Central memory CD4-positive, alpha-beta T cell (primary cell): ENCODE results near the gene KPNB1.
"Not testable (repeated sequence)": the region's sequence is repeated elsewhere in the genome, so short reads cannot be mapped to it uniquely, and the experiment has no call there.

Source experiments
- DNase-seq: peaks from one replicate; pipeline ENCODE4 v3.0.0; 2022

KPNB1 gene

GRCh38 chr17:47682727-47683126, 33.0 kb downstream of the KPNB1 start:
- not testable (repeated sequence) for DNase-seq

- no peak for DNase-seq
Measured at GRCh38 chr17:47684025-47684424, 34.3 kb downstream of the KPNB1 start.

- no peak for DNase-seq
Measured at GRCh38 chr17:47684535-47685193, 34.9 kb downstream of the KPNB1 start.

DNA sequence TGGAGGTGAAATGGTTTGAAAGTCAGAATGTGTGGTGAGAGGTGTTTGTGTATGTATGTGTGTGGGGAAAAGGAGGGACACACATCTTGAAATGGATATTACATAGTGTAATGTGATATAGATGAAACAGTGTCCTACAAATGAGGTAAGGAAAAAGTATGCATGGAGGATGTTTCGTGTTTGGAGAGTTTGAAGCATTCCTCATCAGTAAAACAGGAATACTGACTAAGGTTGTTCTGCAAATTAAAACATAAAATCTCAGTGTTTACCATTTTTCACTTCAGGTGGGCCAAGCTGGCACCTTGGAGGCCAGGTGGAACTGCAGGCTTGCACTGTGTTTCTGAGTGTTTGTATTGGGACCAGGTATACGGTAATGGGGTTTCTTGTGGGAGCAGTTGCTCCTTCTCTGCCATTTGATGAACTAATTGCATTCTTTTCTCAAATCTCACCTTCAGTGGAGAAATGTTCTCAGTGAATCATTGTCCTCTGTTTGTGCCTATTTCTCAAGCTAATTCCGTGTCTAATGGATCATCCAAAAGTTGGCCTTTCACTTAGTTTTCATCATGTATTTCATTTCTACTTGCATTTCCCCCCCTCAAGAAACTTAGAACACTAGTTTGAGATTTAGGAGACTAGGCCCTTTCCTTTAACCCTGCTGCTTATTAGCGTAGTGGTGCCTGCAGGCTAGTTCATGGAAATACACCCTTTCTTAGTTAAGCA, 36.0 kb downstream of the KPNB1 start:
- DNase-seq, result no peak

- DNase-seq, result no peak
Measured at GRCh38 chr17:47686276-47686635, 36.5 kb downstream of the KPNB1 start.

GRCh38 chr17:47686664-47687327, 37.1 kb downstream of the KPNB1 start:
- DNase-seq, result no peak

GRCh38 chr17:47687328-47687690, 37.6 kb downstream of the KPNB1 start:
- no peak for DNase-seq

GRCh38 chr17:47687748-47688147, 38.0 kb downstream of the KPNB1 start:
- DNase-seq, result no peak

DNA sequence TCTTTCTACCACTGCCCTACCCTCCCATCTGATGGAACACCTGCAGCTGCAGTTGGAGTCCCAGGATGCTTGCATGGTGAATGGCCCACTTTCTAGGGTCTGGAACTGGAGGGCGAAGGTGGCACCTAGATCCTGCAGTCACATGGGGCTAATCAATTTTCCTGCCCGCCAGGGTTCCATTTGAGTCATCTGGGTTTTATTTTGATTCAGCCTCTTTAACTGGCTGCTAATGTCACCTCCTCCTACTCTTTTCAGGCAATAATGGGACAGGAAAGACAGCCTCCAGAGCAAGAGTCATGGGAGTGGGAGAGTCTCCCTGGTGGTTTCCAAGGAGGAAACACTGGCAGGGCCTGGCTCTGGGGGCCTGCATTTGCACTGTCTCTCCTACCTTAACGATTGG, 40.4 kb downstream of the KPNB1 start:
- DNase-seq, result no peak

- no peak for DNase-seq
Measured at GRCh38 chr17:47692137-47692894, 42.6 kb downstream of the KPNB1 start.

GRCh38 chr17:47692895-47693730, 43.4 kb downstream of the KPNB1 start:
- DNase-seq, result no peak

DNA sequence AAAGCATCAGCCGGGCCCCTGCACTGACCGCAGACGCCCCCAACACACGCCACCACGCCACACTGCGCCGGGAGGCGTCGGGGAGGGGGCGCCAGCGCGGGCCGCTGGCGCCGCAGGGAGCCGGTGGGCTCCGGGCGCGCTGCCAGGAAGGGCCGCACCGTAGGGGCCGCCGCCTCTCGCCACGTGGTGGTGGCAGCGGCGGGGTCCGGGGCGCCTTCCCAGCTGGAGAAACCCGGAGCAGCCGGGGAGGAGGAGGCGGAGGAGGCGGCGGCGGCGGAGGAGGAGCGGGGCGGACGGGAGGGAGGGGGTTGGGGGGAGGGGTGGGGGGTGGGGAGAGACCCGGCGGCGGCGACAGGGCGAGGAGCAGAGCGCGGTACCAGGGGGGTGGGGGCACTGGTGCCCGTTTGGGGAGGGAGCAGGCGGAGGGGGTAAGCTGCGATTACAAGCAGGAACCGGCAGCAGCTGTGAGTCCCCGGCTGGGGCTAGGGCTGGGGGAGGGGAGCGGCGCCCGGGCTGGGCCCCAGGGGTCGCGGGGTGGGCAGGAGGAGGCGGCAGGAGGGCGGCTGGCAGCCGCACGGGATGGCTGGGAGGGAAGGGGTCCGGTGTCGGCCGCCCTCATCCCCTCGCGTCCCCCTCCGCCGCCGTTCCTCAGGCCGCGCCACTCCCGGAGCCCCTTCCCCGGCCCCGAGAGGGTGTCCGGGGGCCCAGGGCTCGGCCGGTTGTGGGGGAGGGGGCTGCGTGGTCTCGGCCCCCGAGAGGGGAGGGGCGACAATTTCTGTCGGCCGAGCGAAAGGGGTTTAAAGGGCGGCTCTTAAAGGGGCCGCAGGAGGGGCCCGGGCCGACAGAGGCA, 44.2 kb downstream of the KPNB1 start, which contains the start of gene TBKBP1:
Gene TBKBP1, plus strand, starts transcription at position 431 of the 850 bp plus-strand sequence. CDS start 1,952 bp downstream, outside the sequence.
- DNase-seq, result peak; percentile 45

DNA sequence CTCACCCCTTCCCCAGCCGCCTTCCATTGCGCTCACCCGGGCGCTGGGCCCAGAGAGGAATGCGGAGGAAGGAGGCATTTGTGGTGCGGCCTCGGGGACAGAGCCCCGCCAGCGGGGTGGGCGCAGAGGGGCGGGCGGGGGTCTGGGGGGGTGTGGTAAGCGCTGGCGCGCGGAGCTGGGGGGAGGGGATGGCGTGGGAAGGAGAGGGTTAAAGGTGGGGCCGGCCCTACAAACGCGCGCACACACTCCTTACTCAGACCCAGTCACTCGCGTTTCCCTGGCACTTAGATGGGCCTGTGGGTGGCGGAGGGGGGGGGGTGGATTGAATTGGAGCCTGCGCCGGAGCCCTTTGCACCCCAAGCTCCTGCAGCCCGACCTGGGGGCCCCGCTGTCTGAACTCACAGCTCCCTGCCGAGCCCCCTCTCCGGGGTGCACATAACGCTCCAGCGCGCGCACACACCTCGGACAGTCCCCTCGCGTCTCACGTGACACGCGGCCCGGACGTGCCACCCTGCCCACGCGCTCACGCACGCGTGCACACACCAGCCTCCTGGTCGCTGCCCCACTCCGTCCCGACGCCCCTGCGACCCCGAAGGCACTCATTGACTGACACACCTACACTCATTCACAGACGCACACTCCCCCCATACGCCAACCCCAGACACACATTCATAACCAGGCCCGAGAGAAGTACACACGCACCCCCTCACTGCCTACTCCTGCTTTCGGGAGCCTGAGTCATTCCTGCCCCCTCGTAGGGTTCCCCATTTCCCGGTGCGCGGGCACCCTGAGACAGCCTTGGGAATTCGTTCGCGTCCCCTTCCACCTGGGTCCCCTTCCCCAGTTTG, 45.1 kb downstream of the KPNB1 start:
- DNase-seq, result no peak

DNA sequence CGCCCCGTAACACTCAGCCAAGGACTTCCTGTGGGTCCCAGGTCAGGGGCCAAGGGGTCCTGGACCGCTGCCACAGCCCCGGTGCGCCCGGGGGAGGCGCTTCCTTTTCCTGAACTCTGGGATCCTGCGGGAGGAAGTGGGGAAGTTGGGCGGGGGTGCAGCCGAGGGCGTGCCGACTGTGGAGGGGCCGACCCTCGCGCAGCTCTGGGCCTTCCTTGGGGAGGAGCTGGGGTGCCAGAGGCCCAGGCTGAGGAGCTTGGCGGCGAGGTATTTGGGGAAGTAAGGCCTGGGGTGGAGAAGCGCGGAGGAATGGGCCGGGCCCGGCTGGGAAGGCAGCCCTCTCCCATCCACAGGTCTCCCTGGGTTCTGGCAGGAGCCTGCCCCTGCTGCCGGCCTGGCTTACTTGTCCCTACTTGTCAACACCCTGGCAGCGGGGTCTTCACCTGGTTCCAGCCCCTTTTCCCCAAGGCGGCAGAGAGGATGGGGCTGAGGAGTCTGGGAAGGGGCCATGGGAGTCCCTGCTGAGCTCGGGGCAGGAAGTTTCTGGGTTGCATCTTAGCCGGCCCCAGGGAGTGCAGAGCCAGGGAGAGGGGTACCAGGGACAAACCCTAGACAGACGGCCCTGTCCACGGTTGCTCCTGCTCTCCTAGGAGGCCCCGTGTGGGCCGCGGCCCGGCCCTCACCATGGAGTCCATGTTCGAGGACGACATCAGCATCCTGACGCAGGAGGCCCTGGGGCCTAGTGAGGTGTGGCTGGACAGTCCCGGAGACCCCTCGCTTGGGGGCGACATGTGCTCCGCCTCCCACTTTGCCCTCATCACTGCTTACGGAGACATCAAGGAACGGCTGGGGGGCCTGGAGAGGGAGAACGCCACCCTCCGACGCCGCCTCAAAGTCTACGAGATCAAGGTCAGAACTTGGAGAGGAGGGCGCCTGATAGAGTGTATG, 46.0 kb downstream of the KPNB1 start:
- no peak for DNase-seq

GRCh38 chr17:47696717-47697642, 47.3 kb downstream of the KPNB1 start:
- DNase-seq, result no peak

DNA sequence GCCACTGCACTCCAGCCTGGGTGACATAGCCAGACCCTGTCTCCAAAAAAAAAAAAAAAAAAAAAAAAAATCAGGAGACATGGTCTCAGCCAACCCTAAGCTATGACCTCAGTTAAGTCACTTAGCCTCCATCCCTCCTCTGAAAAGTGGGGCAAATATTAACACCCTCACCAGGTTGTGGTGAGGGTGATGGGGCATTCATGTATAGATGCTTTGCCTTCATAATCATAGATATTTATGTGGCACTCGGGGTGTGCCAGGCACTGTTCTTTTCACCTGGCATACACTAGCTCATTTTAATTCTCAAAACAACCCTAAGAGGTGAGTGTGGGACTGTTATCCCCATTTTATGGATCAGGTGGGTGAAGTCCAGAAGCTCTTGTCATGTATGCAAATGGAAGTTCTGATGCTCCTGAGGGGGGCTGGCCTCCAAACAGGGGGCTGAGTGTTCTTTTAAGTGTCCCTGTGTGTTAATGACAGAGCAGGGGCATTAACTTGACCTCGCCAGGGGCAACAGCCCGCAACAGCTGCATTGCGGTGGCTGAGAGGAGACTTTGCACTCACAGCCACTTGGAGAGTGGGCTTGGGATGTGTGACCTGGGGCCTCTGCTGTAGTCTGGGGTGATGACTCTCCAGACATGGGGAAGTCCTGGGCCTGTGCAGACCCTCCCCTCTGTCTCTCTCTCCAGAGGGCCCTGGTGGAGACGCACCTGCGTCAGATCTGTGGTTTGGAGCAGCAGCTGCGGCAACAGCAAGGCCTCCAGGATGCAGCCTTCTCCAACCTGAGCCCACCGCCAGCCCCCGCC, 48.4 kb downstream of the KPNB1 start:
- DNase-seq, result no peak
